ENCODE results near the gene SNAP47.

The SNAP47 gene

DNA sequence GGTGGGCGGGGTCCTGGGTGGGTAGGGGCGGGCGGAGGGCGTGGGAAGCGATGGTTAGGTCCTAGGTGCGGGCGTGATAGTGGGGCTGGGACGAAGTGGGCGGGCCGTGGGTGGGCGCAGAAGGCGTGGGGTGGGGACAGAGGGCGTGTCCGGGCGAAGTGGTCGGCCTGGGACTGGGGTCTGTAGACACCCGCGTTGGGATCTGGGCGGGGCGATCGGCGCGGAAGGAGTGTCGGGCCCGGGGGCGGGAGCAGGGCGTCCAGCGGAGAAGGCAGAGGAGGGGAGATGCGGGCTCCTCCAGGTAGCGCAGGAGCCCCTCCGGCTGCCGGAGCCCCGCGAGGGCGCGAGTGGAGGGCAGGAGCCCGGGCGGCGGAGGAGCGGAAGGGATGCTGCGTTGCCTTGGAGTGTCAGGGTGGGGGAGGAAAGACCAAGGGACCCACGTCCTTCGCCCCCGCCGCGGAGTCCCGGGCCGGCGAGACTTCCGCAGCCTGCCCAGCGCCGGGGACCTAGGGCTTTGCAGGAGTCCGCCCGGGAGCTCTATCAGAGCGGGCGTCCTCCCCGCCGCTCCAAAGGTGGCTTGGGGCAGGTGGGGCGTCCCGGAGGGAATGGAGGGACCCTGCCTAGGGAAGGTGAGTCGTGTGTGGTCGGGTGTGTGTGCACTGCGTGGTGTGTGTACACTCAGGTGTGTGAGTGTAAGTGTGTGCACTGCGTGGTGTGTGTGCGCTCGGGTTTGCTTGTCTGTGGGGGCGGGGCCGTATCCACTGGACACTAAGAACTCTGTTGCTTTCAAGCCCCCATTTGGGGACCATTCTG is 53.2 kb downstream of the SNAP47 start:
- H3K79me2 ChIP-seq (ENCODE audit: insufficient read depth, low read length): no peaks in the 10 kb centered on the region
- H3K9me2 ChIP-seq (ENCODE audit: low read depth, low read length): no peaks in the 10 kb centered on the region
- H2AFZ ChIP-seq (ENCODE audit: low read length): no peak overlapping the region
- peak overlapping the region; percentile 63 for H3K4me2 ChIP-seq (ENCODE audit: low read length)
- H3K27ac ChIP-seq (ENCODE audit: low read depth, low read length, poor library complexity, severe bottlenecking): no peak overlapping the region
- H3K36me3 ChIP-seq (ENCODE audit: insufficient read depth, low read length): no peaks in the 10 kb centered on the region
- TF ChIP-seq, protein P1, sequence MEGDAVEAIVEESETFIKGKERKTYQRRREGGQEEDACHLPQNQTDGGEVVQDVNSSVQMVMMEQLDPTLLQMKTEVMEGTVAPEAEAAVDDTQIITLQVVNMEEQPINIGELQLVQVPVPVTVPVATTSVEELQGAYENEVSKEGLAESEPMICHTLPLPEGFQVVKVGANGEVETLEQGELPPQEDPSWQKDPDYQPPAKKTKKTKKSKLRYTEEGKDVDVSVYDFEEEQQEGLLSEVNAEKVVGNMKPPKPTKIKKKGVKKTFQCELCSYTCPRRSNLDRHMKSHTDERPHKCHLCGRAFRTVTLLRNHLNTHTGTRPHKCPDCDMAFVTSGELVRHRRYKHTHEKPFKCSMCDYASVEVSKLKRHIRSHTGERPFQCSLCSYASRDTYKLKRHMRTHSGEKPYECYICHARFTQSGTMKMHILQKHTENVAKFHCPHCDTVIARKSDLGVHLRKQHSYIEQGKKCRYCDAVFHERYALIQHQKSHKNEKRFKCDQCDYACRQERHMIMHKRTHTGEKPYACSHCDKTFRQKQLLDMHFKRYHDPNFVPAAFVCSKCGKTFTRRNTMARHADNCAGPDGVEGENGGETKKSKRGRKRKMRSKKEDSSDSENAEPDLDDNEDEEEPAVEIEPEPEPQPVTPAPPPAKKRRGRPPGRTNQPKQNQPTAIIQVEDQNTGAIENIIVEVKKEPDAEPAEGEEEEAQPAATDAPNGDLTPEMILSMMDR (IDR thresholded peaks at IDR 0.05; ENCODE audit: low read length): no peak
- no peak for TF ChIP-seq EZH2 (IDR thresholded peaks at IDR 0.05; ENCODE audit: borderline replicate concordance, low read length)
- H3K9ac ChIP-seq (ENCODE audit: low read length): peak overlapping the region; percentile 48; the same call in 1 of the 2 replicates
- H3K9me3 ChIP-seq (ENCODE audit: low read length): no peaks in the 10 kb centered on the region
- 0 out of 2 replicates have a peak, but pooled peaks cover 7% of the 10 kb centered on the region for H3K27me3 ChIP-seq (ENCODE audit: insufficient read depth, low read length)
- H3K4me3 ChIP-seq (ENCODE audit: low read depth, low read length, poor library complexity, severe bottlenecking): peak overlapping the region; percentile 60
- H4K20me1 ChIP-seq (ENCODE audit: insufficient read depth, low read length): no peaks in the 10 kb centered on the region
- H3K4me1 ChIP-seq (ENCODE audit: insufficient read depth, low read length, severe bottlenecking): peaks cover 17% of the 10 kb centered on the region
- H3F3A ChIP-seq (ENCODE audit: insufficient read depth, low read length): 0 out of 2 replicates have a peak, but pooled peaks cover 3% of the 10 kb centered on the region

DNA sequence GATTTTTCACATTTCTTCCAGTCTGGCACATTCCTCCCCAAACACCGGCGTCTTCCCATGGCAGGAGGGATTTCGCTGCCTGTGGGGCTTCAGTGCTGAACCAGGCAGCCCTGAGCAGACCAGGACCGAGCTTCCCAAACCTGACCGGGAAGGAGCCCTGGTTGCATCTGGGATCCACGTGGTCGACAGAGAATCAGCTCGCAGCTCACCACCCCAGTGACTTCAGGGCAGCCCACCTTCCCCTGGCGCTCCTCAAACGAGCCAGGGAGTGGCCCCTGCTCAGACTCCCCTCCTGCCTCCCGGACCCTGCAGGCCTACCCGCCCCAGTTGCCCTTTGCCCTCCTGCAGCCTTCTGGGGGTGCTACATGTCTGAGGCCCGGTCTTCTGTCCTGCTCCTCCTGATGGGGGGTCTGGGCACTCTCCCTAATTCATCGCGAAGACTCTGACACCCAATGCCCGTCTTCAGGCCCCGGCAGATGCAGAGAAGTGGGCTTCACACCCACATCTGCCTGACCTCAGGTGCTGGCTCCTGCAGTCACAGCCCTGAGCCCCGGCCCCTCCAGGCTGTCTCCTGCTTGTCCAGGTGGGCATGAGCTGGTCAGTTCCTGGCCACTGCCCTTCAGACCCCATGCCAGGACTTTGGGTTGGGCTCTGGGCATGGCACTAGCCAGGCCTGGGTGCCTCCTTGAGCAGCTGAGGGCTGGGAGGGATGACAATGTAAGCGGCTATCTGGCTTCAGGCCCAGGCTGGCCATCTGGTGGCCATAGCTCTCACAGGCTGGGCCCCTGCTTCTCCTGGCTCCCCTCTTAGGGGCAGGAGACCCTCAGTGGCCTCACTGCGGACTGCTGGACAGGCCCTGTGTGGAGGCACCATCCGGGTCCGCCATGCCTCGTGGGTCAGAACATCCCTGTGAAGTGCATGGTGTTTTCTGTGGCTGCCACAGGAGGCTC is 54.1 kb downstream of the SNAP47 start:
- Histone ChIP-seq H2AFZ (ENCODE audit: low read length) (no peak overlapping the region), H4K20me1 (ENCODE audit: insufficient read depth, low read length) (no peaks in the 10 kb centered on the region)

DNA sequence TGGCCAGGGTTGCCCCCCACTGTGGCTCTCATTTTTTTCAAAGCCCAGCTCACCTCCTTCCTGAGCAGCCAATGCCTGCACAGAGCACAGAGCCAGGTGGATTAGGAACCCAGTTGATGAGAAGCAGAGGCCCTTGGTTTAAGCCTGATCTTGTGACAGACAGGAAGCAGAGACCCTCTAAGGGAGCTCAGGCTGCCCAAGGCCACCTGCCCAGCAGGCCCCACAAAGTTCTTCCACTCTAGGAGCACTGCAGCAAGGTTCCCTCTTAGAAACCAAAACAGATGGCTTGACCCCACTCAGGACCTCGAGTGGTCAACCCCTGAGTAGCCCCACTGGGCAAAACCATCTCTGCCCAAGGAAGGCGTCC is 54.8 kb downstream of the SNAP47 start:
- H3K79me2 ChIP-seq (ENCODE audit: insufficient read depth, low read length): no peaks in the 10 kb centered on the region
- H3K4me3 ChIP-seq (ENCODE audit: low read depth, low read length, poor library complexity, severe bottlenecking): no peak overlapping the region
- H3K9ac ChIP-seq (ENCODE audit: low read length): no peak overlapping the region
- H3K9me2 ChIP-seq (ENCODE audit: low read depth, low read length): no peaks in the 10 kb centered on the region
- H2AFZ ChIP-seq (ENCODE audit: low read length): no peak overlapping the region
- H3K27me3 ChIP-seq (ENCODE audit: insufficient read depth, low read length): 0 out of 2 replicates have a peak, but pooled peaks cover 7% of the 10 kb centered on the region
- peaks cover 17% of the 10 kb centered on the region for H3K4me1 ChIP-seq (ENCODE audit: insufficient read depth, low read length, severe bottlenecking)
- H3F3A ChIP-seq (ENCODE audit: insufficient read depth, low read length): 0 out of 2 replicates have a peak, but pooled peaks cover 3% of the 10 kb centered on the region
- no peak overlapping the region for H3K4me2 ChIP-seq (ENCODE audit: low read length)
- TF ChIP-seq, protein P1 (IDR thresholded peaks at IDR 0.05; ENCODE audit: low read length): no peak
- no peak for TF ChIP-seq EZH2 (IDR thresholded peaks at IDR 0.05; ENCODE audit: borderline replicate concordance, low read length)
- no peaks in the 10 kb centered on the region for H3K9me3 ChIP-seq (ENCODE audit: low read length)
- no peak overlapping the region for H3K27ac ChIP-seq (ENCODE audit: low read depth, low read length, poor library complexity, severe bottlenecking)
- H3K36me3 ChIP-seq (ENCODE audit: insufficient read depth, low read length): no peaks in the 10 kb centered on the region
- H4K20me1 ChIP-seq (ENCODE audit: insufficient read depth, low read length): no peaks in the 10 kb centered on the region

More for the DNA sequence above, 54.1 kb downstream of the SNAP47 start:
- H3K9me3 ChIP-seq (ENCODE audit: low read length): no peaks in the 10 kb centered on the region
- H3K36me3 ChIP-seq (ENCODE audit: insufficient read depth, low read length): no peaks in the 10 kb centered on the region
- peaks cover 17% of the 10 kb centered on the region for H3K4me1 ChIP-seq (ENCODE audit: insufficient read depth, low read length, severe bottlenecking)
- 0 out of 2 replicates have a peak, but pooled peaks cover 7% of the 10 kb centered on the region for H3K27me3 ChIP-seq (ENCODE audit: insufficient read depth, low read length)
- 0 out of 2 replicates have a peak, but pooled peaks cover 3% of the 10 kb centered on the region for H3F3A ChIP-seq (ENCODE audit: insufficient read depth, low read length)
- peak overlapping the region; percentile 60 for H3K4me3 ChIP-seq (ENCODE audit: low read depth, low read length, poor library complexity, severe bottlenecking)
- peak overlapping the region; percentile 63; the same call in 1 of the 2 replicates for H3K4me2 ChIP-seq (ENCODE audit: low read length)
- TF ChIP-seq, protein P1 (IDR thresholded peaks at IDR 0.05; ENCODE audit: low read length): no peak
- no peak for TF ChIP-seq EZH2 (IDR thresholded peaks at IDR 0.05; ENCODE audit: borderline replicate concordance, low read length)
- H3K27ac ChIP-seq (ENCODE audit: low read depth, low read length, poor library complexity, severe bottlenecking): no peak overlapping the region
- no peak overlapping the region; the same call in 1 of the 2 replicates for H3K9ac ChIP-seq (ENCODE audit: low read length)
- no peaks in the 10 kb centered on the region for H3K79me2 ChIP-seq (ENCODE audit: insufficient read depth, low read length)
- no peaks in the 10 kb centered on the region for H3K9me2 ChIP-seq (ENCODE audit: low read depth, low read length)

Measured in OCI-LY1 (cell line).